ENCODE results near the gene NCBP3. TPM values are rescaled to one million over a fixed set of nuclear protein-coding genes. Genes with fewer than 3 reads are reported as not detected.

The NCBP3 gene
- total RNA-seq: 12.7 and 13.7 TPM in 2 replicates
- 16.0 TPM for polyA plus RNA-seq (2012)

GRCh38 chr17:3845621-3846436 lies at the start of gene NCBP3:
NCBP3 (minus strand) TSS chr17:3846246; CDS start chr17:3846223, 23 bp downstream.
- peak; percentile 91 for DNase-seq (ENCODE audit: low read depth)

- no peak for DNase-seq (ENCODE audit: low read depth)
Observed at GRCh38 chr17:3895354-3895753, 49.3 kb upstream of the NCBP3 start.

- peak; percentile 52 for DNase-seq (ENCODE audit: low read depth)
Observed at GRCh38 chr17:3894911-3895343, 48.9 kb upstream of the NCBP3 start.

- DNase-seq (ENCODE audit: low read depth): no peak
Observed at GRCh38 chr17:3894188-3894587, 48.1 kb upstream of the NCBP3 start.

GRCh38 chr17:3893720-3894116 lies 47.7 kb upstream of the NCBP3 start:
- DNase-seq (ENCODE audit: low read depth): no peak

- peak; percentile 83 for DNase-seq (ENCODE audit: low read depth)
Observed at GRCh38 chr17:3893003-3893719, 47.1 kb upstream of the NCBP3 start, which contains the start of gene CAMKK1. CAMKK1 (minus strand) TSS chr17:3893053; CDS start chr17:3885687, 7,366 bp downstream.

- DNase-seq (ENCODE audit: low read depth): no peak
Observed at GRCh38 chr17:3892095-3892998, 46.3 kb upstream of the NCBP3 start.

- DNase-seq (ENCODE audit: low read depth): no peak
Observed at GRCh38 chr17:3891626-3892094, 45.6 kb upstream of the NCBP3 start.

GRCh38 chr17:3890878-3891219 lies 44.8 kb upstream of the NCBP3 start:
- peak; percentile 61 for DNase-seq (ENCODE audit: low read depth)

GRCh38 chr17:3890082-3890877 lies 44.2 kb upstream of the NCBP3 start:
- DNase-seq (ENCODE audit: low read depth): peak; percentile 84

GRCh38 chr17:3889325-3890012 lies 43.4 kb upstream of the NCBP3 start:
- no peak for DNase-seq (ENCODE audit: low read depth)

- peak; percentile 85 for DNase-seq (ENCODE audit: low read depth)
Observed at GRCh38 chr17:3888343-3889171, 42.5 kb upstream of the NCBP3 start.

- DNase-seq (ENCODE audit: low read depth): no peak
Observed at GRCh38 chr17:3887804-3888203, 41.8 kb upstream of the NCBP3 start.

- no peak for DNase-seq (ENCODE audit: low read depth)
Observed at GRCh38 chr17:3887394-3887793, 41.3 kb upstream of the NCBP3 start.

GRCh38 chr17:3886776-3887175 lies 40.7 kb upstream of the NCBP3 start:
- no peak for DNase-seq (ENCODE audit: low read depth)

GRCh38 chr17:3885970-3886369 lies 39.9 kb upstream of the NCBP3 start:
- DNase-seq (ENCODE audit: low read depth): peak; percentile 74

GRCh38 chr17:3885271-3885670 lies 39.2 kb upstream of the NCBP3 start:
- no peak for DNase-seq (ENCODE audit: low read depth)

- DNase-seq (ENCODE audit: low read depth): no peak
Observed at GRCh38 chr17:3884188-3884587, 38.1 kb upstream of the NCBP3 start.

GRCh38 chr17:3882276-3882675 lies 36.2 kb upstream of the NCBP3 start:
- no peak for DNase-seq (ENCODE audit: low read depth)
